Stimulated activated CD8-positive, alpha-beta memory T cell treated with anti-CD3 and anti-CD28 coated beads, Interleukin-2, amount 100 ng/mL, for 1 hour (primary cell): ENCODE data around the gene KCNQ1OT1.

ENCODE experiments used
- DNase-seq, 2 donors: peaks; one replicate each; pipeline ENCODE4 v3.0.0-alpha.2; 2020; ENCODE audit warnings: low read depth in 2 of 2

Gene KCNQ1OT1

DNA sequence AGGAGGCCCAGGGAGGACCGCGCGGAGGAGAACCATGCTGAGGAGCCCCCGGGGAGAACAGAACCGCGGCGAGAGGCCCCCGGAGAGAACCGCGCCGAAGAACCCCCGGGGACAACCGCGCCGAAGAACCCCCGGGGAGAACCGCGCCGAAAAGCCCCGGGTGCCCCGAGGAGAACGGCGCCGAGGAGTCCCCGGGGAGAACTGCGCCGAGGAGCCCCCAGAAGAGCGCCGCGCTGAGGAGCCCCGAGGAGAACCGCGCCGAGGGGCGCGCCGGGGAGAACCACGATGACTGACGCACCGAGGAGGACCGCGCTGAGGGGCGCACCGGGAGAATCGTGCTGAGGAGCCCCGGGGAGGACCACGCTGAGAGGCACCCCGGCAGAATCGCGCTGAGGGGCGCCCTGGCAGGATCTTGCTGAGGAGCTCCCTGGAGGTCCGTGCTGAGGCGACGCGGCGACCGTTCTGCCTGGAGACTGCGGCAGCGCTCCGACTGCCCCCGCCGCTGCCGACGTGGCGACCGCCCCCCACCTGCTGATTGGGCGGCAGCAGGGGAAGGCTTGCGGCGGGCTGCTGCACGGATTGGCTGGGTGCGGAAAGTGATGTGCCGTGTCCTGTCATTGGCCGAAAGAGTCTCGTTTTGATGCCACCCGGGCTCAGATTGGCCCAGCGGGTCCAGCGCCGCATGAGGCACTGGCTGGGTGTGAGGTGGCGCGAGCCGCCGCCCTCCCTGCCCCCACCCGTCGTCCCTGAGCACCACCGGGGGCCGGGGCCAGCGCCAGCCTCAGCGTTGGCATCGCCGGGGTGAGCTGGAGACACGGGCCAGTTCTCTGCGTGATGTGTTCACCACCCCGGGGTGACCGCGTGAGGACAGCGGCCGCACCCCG lies at the start of gene KCNQ1OT1:
TSS of gene KCNQ1OT1 (minus strand) at position 464 of the 884 bp plus-strand sequence.
- peak; percentile 68 to 77 for DNase-seq

DNA sequence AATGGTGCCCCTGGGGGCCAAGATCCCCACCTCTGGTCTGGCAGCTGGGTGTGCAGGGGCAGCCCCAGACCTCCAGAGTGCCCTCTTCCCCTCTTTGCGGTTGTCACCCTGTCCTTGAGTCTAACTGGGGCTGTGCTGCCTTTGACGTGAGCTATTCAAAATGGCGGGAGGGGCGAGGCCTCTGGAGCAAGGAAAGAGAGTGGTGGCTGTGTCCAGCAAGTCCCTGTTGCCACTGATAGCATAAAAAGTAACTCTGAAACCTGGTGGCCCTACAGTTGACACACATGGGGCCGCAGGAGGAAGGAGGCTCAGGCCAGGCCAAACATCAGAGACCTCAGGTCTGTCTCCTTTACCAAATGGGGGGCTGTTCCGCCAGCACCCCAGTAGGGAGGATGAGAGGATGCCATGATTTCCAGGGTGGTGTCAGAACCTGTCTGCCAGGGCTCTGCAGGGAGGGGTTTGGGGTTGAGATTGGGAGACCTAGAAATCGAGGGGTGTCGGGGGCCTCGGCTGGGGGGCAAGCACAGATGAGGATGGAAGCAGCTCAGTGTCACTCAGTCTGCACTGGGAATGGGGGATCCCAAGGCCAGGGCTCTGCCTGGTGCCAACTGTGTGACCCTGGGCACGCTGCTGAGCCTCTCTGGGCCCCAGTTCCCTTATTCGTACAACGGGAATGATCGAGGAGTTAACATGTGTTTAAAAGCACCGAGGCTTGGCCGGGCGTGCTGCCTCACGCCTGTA lies 49.2 kb upstream of the KCNQ1OT1 start:
- DNase-seq = no peak

DNA sequence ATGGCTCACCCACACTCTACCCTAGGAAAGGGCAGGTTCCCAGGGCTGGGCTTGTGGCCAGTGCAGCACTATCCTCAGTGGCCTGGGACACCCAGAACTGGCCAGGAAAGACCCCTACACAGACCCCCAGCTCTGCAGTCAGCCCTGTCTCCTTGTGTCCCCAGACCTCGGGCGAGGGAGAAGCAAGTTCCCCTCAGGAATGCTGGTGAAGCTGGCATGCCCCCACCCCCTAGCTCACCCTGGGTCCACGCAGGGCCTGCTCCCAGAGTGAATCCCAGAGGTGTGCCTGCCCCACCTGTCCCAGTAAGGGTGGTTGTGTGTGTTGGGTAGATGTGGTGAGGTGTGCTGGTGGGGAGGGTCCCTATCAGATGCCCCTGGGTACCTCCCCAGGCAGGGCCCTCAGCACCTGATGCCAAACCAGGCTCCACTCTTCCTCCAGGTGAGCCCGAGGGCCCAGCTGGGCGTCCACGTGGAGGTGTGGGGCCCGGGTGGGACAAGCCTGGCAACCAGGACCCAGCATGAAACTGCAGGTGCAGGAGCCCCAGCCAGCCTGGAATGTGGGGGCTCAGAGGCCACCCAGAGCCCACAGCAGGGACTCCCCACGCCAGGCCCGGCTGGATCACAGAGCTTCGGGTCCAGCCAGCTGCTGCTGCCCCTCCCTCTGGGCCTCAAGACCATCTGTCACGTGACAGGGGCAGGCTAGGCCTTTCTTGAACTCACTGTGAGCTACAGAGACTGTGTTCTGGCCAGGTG lies 48.4 kb upstream of the KCNQ1OT1 start:
- no peak for DNase-seq

DNA sequence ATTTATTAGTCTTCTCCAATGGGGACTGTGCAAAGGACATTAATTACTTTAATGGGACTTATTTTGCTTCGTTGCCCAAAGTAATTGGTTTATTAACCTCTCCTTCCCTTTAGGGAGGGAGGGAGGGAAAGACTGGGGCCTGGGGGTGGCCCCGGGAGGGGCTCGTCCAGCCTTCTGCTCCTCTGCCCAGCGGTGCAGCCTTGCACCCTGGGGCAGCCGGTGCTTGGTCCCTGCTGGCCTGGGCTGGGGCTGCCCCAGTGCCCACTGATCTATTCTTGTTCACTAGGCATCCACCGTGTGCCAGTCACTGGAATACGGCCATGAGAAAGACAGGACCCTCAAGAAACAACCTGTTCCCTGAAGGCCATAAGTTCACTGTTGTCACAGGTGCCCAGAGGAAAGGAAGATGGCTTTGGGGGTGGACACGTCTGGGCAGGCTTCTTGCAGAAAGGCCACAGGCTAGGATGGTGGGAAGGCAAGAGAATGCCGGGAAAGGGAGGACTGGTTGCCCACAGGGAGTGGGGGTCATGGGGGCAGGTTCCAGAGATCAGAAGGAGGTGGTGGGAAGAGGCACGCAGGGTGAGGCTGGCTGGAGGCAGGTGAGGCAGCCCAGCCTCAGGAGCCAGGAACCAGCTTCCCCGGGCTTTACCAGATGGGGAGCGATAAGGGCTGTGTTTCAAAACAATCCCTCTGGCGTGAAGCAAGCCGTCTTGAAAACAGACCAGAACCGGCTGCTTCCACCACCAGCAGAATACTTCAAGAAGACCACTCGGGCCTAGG lies 47.6 kb upstream of the KCNQ1OT1 start:
- DNase-seq = no peak

DNA sequence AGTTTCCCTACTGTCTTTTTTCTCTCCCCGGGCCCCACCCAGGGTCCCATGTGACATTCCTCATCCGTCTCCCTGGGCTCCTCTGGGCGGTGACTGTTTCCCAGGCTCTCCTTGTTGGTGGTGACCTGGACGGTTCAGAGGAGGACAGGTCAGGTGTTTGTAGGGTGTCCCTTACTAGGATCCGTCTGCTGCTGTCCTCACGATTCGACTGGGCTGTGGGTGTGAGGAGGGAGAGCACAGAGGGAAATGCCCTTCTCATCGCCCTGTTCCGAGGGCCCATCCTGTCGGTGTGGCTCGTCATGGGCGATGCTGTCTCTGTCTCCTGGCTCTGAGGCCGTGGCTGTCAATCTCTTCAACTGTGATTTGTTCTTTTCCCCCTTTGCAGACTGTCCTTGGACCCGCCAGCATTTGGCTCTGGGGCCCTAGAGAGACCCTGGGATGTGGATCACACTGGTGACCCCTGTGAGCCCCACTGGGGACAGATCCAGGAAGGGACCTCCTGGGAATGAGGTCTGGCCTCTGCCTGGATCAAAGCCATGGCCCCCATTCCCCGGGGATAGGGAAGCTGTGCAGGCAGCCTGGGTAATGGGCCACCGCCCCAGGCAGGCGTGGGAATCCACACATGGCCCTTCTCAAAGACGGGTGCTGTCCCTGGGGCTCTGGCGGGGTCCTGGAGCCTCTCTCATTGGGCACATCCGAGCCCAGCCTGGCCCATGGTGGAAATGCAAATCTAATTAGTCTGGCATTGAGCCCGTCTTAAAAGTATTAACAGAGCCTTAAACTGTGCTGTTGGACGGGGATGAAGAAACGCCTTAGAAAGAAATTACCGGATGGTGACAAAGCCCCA lies 46.8 kb upstream of the KCNQ1OT1 start:
- no peak for DNase-seq

DNA sequence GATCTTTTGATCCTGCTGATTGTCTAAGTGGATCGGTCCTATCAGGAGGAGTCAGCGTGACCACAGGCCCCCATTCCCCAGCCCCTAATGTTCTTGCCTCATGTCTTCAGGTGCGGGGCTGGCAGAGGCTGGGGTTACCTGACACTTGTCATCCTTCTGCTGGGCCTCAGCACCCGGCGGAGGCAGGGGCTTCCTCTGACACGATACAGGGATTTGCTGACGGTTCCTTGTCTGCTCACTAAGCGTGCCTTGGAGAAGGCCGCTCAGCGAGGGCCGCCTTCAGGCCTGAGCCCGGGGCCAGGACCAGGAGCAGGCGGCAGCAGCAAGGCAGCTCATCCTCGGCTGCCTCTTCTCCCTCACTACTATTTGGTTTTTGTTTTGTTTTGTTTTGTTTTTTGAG lies 45.7 kb upstream of the KCNQ1OT1 start:
- no peak for DNase-seq

DNA sequence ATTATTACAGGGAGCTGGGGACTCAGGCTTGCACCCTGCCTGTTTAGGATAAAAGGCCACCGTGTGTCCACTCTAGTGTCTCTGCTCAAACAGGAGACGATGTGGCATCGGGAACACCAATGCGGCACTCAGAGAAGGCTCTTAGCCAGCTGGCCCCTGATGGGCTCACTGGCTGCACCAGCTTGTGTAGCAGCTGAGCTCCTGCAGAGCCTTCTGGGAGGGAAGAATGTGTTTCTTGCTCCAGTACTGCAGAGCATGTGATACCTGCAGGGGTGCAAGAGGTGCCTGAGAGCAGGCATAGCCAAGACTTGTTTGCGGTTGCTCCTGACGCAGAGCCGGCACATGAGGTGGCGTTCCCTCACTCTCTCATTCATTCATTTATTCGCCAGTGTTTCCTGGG lies 44.4 kb upstream of the KCNQ1OT1 start:
- DNase-seq = no peak

DNA sequence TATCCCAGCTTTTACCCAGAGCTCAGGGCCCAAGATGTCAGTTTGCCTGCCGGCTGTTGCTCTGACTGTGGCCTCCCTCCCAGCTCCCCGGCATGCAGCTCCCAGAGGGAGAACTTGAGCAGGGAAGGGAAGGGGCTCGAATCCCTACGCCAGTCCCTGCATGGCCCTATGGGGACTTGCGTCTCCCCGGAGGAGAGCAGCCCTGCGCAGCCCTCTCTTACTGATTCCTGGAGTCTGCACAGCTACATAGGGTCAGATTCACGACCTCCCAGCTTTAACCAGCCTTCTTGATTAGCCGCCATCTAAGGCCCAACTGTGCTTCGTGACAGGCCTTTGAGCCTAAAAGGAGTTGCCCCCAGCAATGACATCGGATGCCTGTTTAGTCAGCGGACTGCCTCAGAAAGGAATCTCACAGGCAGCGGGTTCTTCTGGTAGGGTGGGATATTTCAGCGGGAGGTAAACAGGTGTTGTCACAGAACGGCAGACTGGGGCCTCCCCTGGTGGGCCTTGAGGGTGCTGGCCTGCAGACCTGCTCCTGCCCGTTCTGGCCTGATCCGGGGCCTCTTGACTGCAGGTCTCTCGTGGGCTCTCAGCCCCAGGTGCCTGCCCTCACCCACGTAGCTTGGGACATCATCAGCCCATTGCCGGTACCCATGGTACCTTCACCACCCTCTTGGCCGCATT lies 43.8 kb upstream of the KCNQ1OT1 start:
- DNase-seq = no peak

DNA sequence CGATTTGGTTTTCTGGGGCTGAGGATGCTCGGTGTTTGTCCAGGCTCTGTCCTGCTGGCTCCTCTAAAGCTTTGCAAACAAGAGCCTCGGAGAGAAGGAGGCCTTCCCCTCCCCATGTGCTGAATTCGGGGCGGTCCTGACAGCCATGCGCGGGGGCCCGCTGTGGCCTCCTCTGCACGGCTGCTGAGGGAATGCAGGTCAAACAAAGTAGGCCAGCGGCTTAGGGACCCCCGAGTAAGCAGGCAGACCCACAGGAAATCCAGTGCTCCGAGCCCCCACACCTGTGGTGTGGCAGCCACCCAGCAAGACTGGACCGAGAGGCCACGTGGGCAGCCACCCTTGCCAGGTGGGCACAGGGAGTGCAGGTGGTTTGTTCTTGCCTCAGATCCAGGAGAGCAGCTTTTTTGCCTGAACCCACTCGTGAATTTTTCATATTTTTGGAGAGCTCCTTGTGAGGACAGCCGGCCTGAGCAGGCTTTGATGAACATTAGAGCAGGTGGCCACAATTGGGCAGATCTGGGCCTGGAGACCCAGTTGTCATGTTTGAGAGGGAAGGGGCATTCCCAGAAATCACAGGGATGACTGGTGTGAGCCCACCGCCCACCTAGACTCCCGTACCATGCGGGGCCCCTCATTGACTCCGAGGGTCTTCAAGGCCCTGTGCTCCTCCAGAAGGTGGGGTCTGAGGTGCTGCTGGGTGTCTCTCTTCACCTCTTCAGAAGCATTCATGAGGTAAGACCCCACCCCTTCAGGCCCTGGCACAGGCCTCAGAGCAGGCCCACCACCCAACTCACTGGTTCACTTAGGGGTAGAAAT lies 43.0 kb upstream of the KCNQ1OT1 start:
- no peak for DNase-seq

DNA sequence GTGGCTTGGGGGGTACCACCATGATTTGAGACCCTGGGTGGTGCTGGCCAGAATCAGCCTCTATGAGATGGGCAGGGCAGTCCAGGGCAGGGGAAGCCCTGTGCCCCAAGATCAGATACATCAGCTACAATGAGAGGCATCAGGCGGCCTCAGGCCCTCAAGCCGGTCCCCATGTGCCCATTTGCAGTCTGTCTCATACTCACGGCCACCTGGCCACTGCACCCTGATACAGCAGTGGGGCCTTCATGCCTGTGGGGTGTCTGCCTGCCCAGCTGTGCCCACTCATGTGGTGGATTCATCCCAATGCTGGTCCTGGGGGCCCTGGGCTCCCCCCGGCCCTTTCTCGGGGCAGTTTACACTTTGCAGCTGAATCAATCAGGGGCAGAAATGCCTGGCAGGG lies 42.4 kb upstream of the KCNQ1OT1 start:
- no peak for DNase-seq

DNA sequence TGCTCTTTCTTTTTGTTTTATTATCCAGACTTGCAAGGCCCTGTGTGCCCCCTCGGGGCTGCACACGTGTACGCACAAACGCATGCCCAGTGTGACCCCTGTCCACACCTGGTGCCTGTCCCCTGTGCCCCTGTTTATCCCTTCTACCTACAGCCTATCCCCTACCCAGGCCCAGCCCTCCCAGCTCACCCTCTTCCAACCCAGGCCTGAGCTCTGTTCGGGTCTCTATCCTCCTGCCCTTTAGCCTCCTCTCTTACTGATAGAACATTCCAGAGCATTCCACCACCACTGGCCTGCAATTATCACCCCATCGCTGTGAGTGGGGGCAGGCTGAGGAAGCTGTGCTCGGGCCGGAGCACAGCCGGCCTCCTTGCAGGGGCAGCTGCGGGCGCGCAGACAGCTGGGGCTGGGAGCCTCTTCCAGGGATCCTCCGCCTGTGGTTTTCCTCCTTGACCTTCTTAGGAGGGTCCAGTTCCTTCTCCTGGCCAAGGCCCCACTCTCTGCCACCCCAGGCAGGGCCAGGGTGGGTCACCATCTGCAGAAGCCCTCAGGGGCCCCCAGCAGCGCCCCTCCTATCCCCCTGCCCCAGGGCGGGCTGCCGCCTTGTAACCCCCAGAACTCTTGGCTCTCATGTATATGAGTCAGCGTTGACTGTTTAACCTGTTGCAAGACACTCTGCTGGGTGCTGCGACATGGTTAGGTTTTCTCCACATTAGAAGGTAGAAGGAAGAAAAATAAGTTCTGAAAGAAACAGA lies 41.8 kb upstream of the KCNQ1OT1 start:
- DNase-seq = no peak

DNA sequence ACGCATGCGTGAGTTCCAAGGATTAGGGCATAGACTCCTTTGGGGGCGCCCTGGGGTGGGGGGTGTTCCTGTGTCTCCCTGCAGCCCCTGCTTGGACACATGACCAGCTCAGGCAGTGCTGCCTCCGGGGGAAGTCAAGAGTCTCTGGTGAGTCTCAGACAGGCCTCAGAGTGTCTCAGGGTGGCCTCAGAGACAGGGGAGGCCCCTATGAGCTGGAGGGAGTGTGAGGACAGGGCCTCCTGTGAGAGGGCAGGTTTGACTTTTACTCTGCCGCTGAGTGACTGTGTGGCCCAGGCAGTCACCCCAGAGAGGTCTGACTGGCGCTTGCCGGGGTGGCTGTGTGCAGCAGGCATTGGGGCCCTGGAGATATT lies 41.2 kb upstream of the KCNQ1OT1 start:
- no peak for DNase-seq

DNA sequence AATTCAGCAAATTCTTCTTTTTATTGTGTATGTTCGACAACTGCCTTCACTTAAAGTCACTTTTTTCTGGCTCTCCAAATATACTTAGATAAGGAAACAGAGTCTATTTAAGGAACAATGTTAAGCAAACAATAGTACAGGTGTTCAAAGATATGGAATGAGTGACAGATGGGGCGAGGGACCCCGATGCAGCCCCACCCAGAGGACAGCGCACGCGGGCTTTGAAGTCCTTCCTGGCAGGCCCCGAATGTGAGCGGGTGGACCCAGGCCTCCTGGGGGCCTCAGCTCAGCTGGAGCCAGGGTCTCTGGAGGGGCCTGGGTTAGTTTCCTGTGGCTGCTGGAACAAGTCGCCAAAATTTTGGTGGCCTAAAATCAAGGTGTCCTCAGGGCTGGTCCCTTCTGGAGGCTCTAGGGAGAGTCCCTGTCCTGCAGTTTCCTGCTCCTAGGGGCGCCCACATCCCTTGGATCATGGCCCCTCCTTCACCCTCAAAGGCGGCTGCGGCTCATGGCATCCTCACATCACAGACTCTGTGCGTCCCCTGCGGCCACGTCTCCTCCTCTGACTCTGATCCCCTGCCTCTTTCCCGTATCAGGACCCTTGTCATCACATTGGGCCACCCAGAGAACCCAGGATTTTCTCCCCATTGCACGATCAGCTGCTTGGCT lies 40.6 kb upstream of the KCNQ1OT1 start:
- DNase-seq = no peak

DNA sequence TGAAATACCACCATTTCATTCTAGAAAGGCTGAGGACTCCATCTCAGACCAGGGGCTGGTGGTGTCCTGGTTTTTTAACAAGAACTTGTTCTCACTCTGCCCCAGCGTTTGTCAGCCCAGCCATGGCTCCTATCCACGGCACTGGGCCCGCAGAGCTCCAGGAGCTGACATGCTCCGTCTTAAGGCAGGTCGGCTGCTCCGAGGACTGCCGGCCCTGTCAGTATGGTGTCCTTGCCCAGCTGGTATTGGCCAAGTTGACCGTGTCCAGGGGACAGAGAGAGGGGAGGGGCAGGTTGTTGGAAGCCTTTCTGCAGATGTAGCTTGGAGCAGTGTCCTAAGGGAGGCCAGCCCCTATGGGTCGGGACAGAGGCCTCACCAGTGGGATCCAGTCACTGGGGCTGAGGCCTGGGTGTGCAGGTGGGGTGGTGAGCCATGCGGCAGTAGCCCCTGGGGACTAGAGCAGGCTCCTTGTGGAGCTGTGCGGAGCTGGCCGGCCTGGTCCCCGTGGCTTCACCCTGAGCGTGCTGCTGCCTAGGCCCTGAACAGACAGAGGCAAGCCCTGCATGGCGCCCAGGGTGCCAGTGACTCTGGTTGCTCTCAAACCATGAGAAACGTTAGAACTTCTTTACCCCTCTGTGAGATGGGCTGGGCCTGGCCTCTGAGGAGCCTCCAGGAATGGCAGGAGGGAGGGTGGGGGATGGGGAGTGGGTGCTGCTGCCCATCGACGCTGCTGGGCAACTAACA lies 39.9 kb upstream of the KCNQ1OT1 start:
- DNase-seq = no peak

DNA sequence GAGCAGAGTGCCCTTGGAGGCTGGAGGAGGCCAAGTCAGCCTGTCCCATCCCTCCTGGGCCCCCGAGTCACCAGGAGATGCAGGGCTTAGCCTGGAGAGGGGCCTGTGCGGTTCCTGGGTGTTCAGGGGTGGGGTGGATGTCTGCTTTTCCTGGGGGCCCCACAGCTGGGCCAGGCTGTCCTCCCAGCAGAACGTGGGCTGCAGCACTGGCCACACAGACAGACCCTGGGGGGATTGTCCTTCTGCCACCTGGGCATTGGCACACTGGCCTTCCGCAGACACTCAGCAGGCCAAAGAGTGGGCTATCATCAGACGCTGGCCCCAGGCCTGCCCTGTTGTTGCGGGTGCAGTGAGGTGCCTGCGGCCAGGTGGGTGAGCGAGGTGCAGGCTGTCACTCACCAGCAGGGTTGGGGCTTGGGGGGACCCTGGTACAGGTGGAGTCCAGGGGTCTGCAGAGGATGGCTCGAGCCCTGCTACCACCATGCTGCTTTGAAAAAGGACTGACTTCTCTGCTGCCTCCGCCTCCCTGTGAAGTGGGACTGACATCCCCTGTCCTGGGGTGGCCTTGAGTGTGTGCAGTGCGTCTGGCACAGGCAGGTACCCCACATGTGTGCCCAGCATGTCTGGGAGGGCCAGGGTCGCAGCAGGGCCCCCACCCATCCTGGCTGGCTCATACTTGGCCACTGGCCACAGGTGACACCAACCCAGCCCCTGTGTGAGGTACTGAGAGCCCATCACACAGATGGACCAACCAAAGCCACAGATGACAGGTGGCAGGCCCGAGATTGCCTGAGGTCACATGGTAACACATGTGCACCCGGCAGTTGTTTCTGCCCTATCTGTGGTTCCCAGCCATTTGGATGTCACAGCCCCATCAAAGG lies 39.0 kb upstream of the KCNQ1OT1 start:
- DNase-seq = no peak

DNA sequence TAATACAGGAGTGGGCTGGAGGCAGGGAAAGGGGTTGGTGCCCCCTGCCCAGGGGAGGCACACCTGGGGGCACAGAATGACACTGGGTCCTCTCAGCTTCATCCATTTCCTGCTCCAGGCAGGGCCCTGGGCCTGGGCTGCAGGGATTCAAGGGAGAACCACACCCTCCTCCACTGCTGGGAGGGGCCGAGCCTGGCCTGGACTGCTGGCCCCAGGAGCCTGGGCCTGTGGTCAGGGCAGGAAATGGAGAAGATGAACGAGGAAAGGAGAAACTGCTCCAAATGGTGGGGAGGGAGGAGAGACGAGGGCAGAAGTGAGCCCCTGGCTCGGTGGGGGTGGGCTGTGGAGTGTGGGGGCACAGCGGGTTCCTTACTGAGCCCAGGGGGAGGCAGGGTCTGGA lies 38.1 kb upstream of the KCNQ1OT1 start:
- DNase-seq = no peak
